ENCODE results near the gene TULP4.

The TULP4 gene

GRCh38 chr6:158353883-158354877 lies 41.9 kb downstream of the TULP4 start:
- H3K4me3 ChIP-seq (ENCODE audit: low read length) = no peak overlapping the region
- no peak for TF ChIP-seq ZNF274 (IDR thresholded peaks at IDR 0.05; ENCODE audit: low read depth, low read length)

- no peak overlapping the region for H3K4me3 ChIP-seq (ENCODE audit: low read length)
- no peak for TF ChIP-seq ZNF274 (IDR thresholded peaks at IDR 0.05; ENCODE audit: low read depth, low read length)
Observed at GRCh38 chr6:158356586-158357546, 44.6 kb downstream of the TULP4 start.

DNA sequence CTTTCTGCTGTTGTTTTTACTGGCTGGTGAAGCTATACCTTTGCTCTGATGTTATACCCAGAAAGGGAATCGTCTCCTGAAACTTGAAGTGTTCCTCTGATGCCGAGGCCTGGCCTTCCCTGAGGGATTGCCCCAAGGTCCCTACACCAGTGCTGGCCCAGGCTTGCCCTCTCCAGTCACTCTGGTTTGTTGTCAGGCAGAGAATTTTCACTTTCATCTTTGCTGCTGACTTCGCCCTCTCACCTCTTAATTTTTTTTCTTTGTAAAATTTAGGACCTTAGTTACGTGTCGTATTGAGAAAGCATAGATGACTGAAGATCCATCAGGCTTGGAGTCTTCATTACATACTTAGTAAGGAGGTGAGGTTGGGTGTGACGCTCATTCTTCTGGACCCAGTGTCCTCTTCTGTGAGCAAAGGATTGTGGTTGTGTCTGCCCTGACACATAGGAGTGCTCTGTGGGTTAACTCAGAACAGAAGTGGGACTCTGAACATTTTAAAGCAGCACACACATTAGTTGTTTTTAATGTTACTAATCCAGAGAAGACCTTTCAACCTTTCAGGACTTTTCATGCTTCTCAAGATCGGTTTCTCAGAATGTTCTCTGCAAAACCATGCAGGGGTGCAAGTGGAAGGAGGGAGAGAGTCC lies 45.4 kb downstream of the TULP4 start:
- no peak for TF ChIP-seq ZNF274 (IDR thresholded peaks at IDR 0.05; ENCODE audit: low read depth, low read length)

DNA sequence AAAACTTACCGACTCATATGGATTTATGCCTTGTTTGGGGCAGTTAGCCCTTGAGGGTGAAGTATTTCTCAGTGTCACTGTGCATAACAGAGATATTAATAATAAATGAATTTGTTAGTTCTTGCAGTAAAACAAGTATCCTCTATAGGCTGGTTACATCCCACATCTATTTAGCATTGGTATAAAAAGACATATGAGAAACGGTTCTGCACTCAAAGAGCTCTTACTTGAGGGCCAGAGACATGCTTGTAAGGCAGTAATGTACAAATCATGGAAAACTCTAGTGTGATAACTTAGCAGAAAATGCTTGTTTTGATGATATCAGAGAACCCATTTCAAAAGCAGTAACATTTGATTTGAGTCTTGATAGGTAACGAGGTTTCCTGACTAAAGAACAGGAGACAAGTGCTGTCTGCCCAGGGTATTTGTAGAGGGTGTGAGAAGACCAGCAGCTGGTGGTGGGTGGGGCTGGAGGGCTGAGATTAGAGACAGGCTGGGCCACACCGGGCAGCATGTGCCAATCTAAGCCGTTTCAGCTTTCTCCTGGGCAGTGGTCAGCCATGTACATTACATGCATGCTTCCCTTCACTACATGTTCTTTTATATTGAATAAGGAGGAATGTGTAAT lies 46.3 kb downstream of the TULP4 start:
- no peak overlapping the region for H3K4me3 ChIP-seq (ENCODE audit: low read length)
- TF ChIP-seq ZNF274 (IDR thresholded peaks at IDR 0.05; ENCODE audit: low read depth, low read length) = no peak

More for the DNA sequence above, 45.4 kb downstream of the TULP4 start:
- H3K4me3 ChIP-seq (ENCODE audit: low read length) = no peak overlapping the region

GRCh38 chr6:158361068-158361467 lies 48.8 kb downstream of the TULP4 start:
- TF ChIP-seq ZNF274 (IDR thresholded peaks at IDR 0.05; ENCODE audit: low read depth, low read length) = no peak

GRCh38 chr6:158361961-158362669 lies 49.9 kb downstream of the TULP4 start:
- no peak overlapping the region for H3K4me3 ChIP-seq (ENCODE audit: low read length)
- TF ChIP-seq ZNF274 (IDR thresholded peaks at IDR 0.05; ENCODE audit: low read depth, low read length) = no peak

More at GRCh38 chr6:158361068-158361467, 48.8 kb downstream of the TULP4 start:
- H3K4me3 ChIP-seq (ENCODE audit: low read length) = no peak overlapping the region

GRCh38 chr6:158366363-158366762 lies 54.1 kb downstream of the TULP4 start:
- no peak overlapping the region for H3K4me3 ChIP-seq (ENCODE audit: low read length)
- TF ChIP-seq ZNF274 (IDR thresholded peaks at IDR 0.05; ENCODE audit: low read depth, low read length) = no peak

DNA sequence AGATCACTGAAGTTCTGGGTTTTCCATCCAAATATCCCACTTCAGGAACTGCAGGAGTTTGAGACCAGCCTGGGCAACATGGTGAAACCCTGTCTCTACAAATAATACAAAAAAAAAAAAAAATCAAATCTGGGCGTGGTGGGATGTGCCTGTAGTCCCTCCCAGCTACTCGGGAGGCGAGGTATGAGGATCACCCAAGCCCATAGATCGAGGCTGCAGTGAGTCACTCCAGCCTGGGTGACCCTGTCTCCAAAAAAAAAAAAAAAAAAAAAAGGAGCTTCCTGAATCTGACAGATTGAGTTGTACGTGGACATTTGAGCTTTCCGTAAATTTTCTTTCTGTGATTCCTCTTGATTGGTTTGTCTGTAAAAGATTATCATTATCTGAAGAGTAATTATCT lies 55.6 kb downstream of the TULP4 start:
- H3K4me3 ChIP-seq (ENCODE audit: low read length) = no peak overlapping the region
- no peak for TF ChIP-seq ZNF274 (IDR thresholded peaks at IDR 0.05; ENCODE audit: low read depth, low read length)

DNA sequence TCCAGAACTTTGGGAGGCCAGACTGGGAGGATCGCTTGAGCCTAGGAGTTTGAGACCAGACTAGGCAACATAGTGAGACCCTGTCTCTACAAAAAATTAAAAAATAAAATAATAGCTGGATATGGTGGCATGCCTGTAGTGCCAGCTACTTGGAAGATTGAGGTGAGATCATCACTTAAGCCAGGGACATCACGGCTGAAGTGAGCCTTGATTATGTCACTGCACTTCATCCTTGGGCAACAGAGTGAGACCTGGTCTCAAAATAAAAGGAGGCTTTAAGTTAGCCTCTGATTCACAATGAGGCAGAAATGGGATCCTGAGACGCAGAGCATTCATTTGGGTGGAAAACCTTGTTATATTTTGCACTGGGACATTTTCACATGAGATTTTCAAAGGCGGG lies 57.0 kb downstream of the TULP4 start:
- no peak for TF ChIP-seq ZNF274 (IDR thresholded peaks at IDR 0.05; ENCODE audit: low read depth, low read length)
- H3K4me3 ChIP-seq (ENCODE audit: low read length) = no peak overlapping the region

- H3K4me3 ChIP-seq (ENCODE audit: low read length) = no peak overlapping the region
- no peak for TF ChIP-seq ZNF274 (IDR thresholded peaks at IDR 0.05; ENCODE audit: low read depth, low read length)
Observed at GRCh38 chr6:158370805-158371204, 58.5 kb downstream of the TULP4 start.

- H3K4me3 ChIP-seq (ENCODE audit: low read length) = no peak overlapping the region
- TF ChIP-seq ZNF274 (IDR thresholded peaks at IDR 0.05; ENCODE audit: low read depth, low read length) = no peak
Observed at GRCh38 chr6:158371261-158371660, 59.0 kb downstream of the TULP4 start.

GRCh38 chr6:158372574-158372973 lies 60.3 kb downstream of the TULP4 start:
- H3K4me3 ChIP-seq (ENCODE audit: low read length) = no peak overlapping the region
- no peak for TF ChIP-seq ZNF274 (IDR thresholded peaks at IDR 0.05; ENCODE audit: low read depth, low read length)

GRCh38 chr6:158373214-158373613 lies 60.9 kb downstream of the TULP4 start:
- TF ChIP-seq ZNF274 (IDR thresholded peaks at IDR 0.05; ENCODE audit: low read depth, low read length) = no peak

More at GRCh38 chr6:158373214-158373613, 60.9 kb downstream of the TULP4 start:
- no peak overlapping the region for H3K4me3 ChIP-seq (ENCODE audit: low read length)

All from GM08714 (cell line).